ENCODE results near the gene PLEKHA7. TPM values are rescaled to one million over a fixed set of nuclear protein-coding genes. Genes with fewer than 3 reads are reported as not detected.
A peak's percentile ranks its signal among the peaks of the same experiment; 100 is the strongest.

Gene PLEKHA7
- total and polyA plus RNA-seq, 2 of the 13 experiments (the other 11 are each of a cell fraction or from before 2014, with no cell fraction given): 17.5 to 18.7 TPM

DNA sequence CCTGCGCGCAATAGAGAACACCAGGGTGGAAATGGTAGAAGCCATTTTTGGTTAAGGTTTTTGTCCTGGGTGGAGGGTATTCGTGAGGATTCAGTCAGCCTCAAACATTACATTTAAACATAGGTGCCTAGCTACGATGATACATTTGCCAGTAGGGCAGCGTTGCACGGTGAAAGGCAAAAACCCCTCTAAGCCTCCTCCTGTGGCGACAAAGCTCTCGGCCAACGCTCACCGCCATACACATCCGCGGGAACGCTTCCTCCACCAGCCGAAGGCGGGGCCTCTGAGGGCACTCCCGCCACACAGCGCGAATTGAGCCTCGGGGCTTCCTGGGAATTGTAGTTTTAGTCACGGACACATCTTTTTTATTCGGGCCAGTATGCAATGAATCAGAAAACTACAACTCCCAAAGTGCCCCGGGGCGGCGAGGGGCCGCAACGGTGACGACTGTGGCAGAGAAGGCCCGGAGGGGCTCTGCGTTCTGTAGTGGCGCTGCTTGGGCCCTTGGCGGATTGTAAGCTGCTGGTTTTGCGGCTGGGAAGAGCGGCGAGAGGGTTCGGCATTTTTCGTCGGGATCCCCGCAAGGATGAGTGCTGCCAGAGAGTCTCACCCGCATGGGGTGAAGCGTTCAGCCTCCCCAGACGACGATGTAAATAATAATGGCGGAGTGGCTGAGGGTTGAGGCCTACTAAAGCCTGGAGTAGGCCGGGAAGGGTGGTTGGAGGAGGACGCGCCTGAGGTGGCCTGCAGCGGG, 275.8 kb downstream of the PLEKHA7 start, which contains the start of gene C11orf58 (continued):
- TF ChIP-seq, protein P1, sequence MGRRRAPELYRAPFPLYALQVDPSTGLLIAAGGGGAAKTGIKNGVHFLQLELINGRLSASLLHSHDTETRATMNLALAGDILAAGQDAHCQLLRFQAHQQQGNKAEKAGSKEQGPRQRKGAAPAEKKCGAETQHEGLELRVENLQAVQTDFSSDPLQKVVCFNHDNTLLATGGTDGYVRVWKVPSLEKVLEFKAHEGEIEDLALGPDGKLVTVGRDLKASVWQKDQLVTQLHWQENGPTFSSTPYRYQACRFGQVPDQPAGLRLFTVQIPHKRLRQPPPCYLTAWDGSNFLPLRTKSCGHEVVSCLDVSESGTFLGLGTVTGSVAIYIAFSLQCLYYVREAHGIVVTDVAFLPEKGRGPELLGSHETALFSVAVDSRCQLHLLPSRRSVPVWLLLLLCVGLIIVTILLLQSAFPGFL (CRISPR knock-in tag; IDR thresholded peaks at IDR 0.05): peak; percentile 60; the same call in 1 of the 2 replicates
- TF ChIP-seq SP5 (CRISPR knock-in tag; IDR thresholded peaks at IDR 0.05; ENCODE audit: borderline replicate concordance, low read depth) (no peak; the same call in 1 of the 2 replicates), HNRNPUL1 (IDR thresholded peaks at IDR 0.05; ENCODE audit: low read depth, low read length) (no peak), ZBTB20 (CRISPR knock-in tag; IDR thresholded peaks at IDR 0.05; ENCODE audit: borderline replicate concordance, low read depth) (peak; percentile 67; the same call in 1 of the 2 replicates), ZNF782 (CRISPR knock-in tag; IDR thresholded peaks at IDR 0.05; ENCODE audit: borderline replicate concordance) (peak; percentile 84), ZNF124 (CRISPR knock-in tag; IDR thresholded peaks at IDR 0.05) (peak; percentile 63; the same call in 1 of the 2 replicates), TBP (CRISPR knock-in tag; IDR thresholded peaks at IDR 0.05) (no peak)
- TF ChIP-seq, protein P2, sequence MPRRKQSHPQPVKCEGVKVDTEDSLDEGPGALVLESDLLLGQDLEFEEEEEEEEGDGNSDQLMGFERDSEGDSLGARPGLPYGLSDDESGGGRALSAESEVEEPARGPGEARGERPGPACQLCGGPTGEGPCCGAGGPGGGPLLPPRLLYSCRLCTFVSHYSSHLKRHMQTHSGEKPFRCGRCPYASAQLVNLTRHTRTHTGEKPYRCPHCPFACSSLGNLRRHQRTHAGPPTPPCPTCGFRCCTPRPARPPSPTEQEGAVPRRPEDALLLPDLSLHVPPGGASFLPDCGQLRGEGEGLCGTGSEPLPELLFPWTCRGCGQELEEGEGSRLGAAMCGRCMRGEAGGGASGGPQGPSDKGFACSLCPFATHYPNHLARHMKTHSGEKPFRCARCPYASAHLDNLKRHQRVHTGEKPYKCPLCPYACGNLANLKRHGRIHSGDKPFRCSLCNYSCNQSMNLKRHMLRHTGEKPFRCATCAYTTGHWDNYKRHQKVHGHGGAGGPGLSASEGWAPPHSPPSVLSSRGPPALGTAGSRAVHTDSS (CRISPR knock-in tag; conservative IDR thresholded peaks at IDR 0.05): 0 out of 2 replicates have a peak, but pooled peaks have one; percentile 2
- TF ChIP-seq, protein P3, sequence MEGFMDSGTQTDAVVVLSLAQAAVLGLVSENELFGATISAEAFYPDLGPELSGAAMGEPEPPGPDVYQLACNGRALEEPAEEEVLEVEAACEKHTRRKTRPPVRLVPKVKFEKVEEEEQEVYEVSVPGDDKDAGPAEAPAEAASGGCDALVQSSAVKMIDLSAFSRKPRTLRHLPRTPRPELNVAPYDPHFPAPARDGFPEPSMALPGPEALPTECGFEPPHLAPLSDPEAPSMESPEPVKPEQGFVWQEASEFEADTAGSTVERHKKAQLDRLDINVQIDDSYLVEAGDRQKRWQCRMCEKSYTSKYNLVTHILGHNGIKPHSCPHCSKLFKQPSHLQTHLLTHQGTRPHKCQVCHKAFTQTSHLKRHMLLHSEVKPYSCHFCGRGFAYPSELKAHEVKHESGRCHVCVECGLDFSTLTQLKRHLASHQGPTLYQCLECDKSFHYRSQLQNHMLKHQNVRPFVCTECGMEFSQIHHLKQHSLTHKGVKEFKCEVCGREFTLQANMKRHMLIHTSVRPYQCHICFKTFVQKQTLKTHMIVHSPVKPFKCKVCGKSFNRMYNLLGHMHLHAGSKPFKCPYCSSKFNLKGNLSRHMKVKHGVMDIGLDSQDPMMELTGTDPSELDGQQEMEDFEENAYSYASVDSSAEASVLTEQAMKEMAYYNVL (CRISPR knock-in tag; IDR thresholded peaks at IDR 0.05; ENCODE audit: borderline replicate concordance): peak; percentile 61; the same call in 1 of the 2 replicates
- TF ChIP-seq, protein P4, sequence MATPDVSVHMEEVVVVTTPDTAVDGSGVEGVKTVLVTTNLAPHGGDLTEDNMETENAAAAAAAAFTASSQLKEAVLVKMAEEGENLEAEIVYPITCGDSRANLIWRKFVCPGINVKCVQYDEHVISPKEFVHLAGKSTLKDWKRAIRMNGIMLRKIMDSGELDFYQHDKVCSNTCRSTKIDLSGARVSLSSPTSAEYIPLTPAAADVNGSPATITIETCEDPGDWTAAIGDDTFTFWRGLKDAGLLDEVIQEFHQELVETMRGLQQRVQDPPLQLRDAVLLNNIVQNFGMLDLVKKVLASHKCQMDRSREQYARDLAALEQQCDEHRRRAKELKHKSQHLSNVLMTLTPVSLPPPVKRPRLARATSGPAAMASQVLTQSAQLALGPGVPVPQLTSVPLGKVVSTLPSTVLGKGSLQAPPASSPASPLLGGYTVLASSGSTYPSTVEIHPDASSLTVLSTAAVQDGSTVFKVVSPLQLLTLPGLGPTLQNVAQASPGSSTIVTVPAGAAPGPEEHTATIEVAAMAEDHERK (CRISPR knock-in tag; IDR thresholded peaks at IDR 0.05; ENCODE audit: low read depth): 0 out of 2 replicates have a peak, but pooled peaks have one; percentile 24
- TF ChIP-seq, protein P5, sequence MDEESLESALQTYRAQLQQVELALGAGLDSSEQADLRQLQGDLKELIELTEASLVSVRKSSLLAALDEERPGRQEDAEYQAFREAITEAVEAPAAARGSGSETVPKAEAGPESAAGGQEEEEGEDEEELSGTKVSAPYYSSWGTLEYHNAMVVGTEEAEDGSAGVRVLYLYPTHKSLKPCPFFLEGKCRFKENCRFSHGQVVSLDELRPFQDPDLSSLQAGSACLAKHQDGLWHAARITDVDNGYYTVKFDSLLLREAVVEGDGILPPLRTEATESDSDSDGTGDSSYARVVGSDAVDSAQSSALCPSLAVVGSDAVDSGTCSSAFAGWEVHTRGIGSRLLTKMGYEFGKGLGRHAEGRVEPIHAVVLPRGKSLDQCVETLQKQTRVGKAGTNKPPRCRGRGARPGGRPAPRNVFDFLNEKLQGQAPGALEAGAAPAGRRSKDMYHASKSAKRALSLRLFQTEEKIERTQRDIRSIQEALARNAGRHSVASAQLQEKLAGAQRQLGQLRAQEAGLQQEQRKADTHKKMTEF (CRISPR knock-in tag; IDR thresholded peaks at IDR 0.05): peak; percentile 83
- TF ChIP-seq, protein P6, sequence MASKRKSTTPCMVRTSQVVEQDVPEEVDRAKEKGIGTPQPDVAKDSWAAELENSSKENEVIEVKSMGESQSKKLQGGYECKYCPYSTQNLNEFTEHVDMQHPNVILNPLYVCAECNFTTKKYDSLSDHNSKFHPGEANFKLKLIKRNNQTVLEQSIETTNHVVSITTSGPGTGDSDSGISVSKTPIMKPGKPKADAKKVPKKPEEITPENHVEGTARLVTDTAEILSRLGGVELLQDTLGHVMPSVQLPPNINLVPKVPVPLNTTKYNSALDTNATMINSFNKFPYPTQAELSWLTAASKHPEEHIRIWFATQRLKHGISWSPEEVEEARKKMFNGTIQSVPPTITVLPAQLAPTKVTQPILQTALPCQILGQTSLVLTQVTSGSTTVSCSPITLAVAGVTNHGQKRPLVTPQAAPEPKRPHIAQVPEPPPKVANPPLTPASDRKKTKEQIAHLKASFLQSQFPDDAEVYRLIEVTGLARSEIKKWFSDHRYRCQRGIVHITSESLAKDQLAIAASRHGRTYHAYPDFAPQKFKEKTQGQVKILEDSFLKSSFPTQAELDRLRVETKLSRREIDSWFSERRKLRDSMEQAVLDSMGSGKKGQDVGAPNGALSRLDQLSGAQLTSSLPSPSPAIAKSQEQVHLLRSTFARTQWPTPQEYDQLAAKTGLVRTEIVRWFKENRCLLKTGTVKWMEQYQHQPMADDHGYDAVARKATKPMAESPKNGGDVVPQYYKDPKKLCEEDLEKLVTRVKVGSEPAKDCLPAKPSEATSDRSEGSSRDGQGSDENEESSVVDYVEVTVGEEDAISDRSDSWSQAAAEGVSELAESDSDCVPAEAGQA (IDR thresholded peaks at IDR 0.05; ENCODE audit: low read depth): peak; percentile 62; the same call in 1 of the 2 replicates
- TF ChIP-seq, protein P6 (CRISPR knock-in tag; IDR thresholded peaks at IDR 0.05; ENCODE audit: borderline replicate concordance): 0 out of 2 replicates have a peak, but pooled peaks have one; percentile 46
